HG02588 (cell line): ENCODE results near the gene SPATA46.

ENCODE experiments used
- ATAC-seq: cut with Tn5 transposase; IDR thresholded peaks from one replicate; pipeline ENCODE4 v1.9.1; 2021; ENCODE audit warnings: mild to moderate bottlenecking, moderate library complexity; ENCODE audit not compliant: unreplicated experiment

SPATA46 gene

GRCh38 chr1:162391790-162392563 lies 15.3 kb upstream of the SPATA46 start:
- no peak for ATAC-seq

- no peak for ATAC-seq
These were observed 13.9 kb upstream of the SPATA46 start for GRCh38 chr1:162390396-162391185.

DNA sequence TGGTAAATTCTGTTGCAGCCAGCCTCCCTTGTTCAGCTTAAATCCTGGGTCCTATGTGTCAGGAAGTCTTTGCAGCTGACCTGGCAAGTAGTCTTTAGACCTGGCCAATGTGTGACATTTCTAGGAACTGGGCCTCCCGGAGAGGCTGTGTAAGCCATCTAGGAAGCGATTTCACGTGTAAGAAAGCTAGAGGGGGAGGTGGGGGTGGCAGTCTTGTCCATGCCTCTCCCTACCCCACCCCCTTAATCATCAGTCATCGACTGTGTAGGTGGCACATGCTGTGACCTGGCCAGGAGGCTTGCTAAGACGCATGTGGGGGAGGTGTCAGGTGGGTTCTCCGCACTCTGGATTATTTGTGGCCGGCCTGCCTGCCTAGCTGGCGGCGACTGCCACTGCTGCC lies 13.3 kb upstream of the SPATA46 start:
- no peak for ATAC-seq

DNA sequence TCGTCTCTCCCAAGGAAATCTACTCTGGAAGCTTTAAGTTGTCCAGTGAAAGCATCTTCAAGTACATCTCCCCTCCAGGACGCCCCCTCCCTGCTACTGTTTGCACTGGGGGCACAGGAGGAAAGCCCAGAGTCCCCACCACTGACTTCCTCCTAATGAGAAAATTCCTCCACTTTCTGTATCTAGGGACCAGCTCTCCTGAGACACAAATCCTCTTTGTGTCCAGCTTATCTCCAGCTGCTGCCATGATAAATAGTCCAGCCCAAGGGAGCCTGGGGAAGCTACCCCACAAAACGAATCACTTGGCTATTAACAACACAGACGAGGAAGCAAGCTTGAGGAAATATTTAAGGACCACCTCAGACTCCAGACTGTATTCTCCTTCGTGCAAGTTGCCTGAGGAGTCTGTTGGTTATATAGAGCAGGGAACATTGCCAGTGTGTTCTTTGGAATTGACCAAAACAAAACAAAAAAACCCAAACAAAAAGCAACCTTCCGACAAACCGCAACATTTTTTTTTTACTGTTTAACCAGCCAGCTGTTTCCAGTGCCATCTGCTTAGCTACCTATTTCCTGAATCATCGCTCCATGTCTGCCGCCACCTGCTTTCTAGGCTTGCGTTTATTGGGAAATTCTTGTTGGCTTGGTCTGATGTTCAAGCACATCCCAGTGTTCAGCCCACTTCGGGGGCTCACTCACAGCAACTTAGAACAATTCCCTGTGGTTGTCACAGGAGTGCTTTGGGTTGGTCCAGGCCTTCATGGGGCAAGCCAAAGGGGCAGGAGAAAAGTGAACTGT lies 12.6 kb upstream of the SPATA46 start:
- ATAC-seq, result no peak

DNA sequence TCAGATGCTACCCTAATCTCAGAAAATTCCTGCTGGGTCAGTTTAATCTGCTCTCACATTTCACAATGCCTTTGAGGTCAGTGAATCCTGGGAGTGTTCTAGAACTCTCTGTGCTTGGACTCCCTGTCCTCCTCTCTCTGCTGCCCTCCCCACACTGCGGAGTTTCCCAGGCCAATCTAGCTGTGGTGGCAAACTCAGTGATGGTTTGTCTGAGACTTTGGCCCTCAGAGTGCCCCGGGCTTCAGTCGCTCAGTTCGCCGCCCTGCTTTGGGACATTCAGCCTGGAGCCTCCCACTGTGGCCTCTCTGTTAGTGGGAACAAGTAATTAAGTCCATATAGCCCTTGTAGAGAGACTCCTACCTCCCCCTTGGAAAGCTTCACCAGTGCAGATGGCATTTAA lies 12.0 kb upstream of the SPATA46 start:
- ATAC-seq, result no peak

GRCh38 chr1:162388083-162388594 lies 11.5 kb upstream of the SPATA46 start:
- ATAC-seq, result no peak

DNA sequence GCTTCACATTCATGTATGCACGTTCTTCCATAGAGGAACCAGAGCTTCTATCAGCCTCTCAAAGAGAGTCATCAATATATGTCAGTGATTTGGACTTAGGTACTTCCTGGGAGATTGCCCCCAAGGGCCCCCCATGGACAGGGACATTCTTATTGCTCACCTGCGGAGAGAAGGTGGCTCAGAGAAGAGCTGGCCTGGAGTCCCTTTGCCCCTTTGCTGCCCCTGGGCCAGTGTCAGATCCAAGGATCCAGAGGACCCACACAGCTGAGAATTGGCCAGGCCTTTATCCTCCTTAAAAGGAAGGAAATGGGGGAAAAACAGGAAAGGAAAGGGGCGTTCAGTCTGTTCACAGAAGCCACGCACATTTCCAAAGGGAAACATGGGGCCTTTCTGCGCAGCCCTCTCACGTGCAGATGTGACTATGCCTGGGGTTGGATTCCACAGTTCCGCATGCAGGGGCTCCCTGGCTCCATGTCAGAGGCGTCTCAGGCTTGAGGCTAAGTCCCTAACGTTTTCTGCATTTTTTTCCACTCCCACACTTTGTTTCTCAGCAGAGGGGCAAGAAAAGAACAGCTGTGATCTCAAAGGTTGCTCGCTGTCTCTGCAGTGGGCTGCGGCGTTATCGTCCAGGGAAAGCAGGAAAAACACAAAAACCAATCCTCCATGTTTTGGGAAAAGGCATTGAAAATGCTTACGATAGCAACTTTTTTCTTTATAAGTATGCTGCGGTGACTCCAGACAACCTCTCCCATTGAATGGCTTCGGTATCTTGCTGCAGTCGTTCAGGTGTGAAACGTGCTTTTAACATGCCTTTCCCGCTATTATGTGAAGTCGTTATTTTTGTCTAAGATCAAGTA lies 10.8 kb upstream of the SPATA46 start:
- no peak for ATAC-seq

DNA sequence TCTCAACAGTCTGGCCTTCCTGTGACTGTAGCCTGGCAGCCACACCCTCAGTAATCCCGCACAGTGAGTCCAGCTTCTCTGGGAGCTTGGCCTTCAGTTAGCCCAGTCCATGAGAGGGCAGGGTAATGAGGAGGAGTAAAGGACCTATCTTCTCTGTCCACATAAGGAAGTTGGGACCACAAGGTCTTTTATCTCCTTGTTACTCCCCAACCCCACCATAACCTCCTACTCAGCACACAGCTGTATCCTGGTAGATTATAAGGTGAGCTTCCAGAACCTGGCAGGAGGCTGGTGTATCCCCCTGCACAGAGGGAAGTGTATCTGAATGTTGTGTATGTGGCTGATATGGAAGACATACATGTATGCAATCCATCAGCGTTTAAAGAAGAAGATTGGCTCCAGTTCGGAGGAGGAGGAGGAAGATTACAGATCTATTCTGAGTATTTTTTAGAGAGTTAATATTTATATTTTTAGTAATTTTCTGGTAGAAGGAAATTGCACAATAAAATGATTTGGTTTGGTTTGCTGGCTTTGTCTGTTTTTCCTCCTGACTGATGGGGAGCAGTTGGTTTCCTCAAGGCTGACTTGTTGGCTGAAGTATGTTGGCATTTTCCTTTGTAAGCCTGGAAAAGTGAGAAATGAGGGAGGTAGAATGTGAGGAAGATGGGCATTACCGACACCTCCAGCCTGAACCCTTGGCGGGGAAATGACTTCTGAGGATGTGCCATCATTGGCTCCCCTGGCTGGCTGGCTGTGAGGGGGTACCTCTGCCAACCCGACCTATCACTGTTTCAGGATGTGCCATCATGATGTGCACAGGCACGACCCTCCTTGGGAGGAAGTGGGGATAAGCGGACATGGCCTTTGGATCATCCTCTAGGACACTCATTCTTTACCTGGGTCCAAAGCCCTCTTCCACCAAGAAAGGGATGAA lies 9.9 kb upstream of the SPATA46 start:
- no peak for ATAC-seq

- ATAC-seq, result no peak
These were observed 9.0 kb upstream of the SPATA46 start for GRCh38 chr1:162385702-162386101.

DNA sequence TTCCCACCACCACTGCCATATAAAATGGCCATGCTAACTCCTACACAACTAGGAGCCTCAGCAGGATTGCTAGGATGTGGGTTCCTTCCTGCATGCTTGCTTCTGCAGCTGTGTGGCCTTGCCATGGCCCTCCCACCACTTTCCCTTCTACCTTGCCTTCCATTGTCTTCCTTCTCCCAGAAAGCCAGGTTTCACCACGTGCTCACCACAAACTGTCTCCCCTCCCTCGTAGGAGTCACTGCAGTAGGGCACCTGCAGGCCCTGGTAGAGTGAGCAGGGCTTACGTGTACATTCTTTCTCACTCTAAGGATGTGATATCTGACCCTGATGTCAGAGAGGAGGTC lies 8.6 kb upstream of the SPATA46 start:
- ATAC-seq, result no peak

DNA sequence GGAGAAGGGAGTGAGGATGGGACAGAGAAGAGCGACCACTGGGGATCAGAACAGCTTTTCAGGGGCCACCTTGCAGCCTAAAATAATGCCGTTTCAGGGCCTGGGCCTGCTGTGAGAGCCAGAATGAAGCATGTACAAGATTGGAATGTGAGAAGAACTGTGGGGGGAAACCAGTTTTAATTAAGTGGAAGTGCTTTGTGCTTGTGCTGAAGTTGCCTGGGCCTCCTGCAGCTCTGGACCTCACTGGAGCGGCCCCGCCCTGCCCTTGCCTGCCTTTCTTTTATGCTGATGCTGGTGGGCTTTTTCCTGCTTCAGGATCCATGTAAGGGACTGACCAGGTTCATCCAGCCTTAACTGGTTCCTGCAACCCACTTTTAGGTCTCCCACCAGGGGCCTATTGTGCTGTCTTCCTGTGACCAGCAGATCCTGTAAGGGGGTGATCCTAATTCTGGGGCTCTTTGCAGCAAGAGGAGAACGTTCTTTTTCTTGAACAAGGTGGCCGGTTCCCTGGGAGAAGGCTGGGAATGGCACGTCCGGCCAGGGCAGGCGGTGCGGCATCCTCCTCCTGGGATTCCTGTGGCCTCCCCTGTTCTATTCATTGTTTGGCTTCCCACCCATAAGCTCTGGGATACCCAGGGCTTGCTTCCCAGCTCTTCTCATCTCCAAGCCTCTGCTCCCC lies 8.1 kb upstream of the SPATA46 start:
- no peak for ATAC-seq

GRCh38 chr1:162384116-162384515 lies 7.5 kb upstream of the SPATA46 start:
- ATAC-seq, result no peak

GRCh38 chr1:162383516-162383915 lies 6.9 kb upstream of the SPATA46 start:
- no peak for ATAC-seq

GRCh38 chr1:162383091-162383490 lies 6.4 kb upstream of the SPATA46 start:
- no peak for ATAC-seq

DNA sequence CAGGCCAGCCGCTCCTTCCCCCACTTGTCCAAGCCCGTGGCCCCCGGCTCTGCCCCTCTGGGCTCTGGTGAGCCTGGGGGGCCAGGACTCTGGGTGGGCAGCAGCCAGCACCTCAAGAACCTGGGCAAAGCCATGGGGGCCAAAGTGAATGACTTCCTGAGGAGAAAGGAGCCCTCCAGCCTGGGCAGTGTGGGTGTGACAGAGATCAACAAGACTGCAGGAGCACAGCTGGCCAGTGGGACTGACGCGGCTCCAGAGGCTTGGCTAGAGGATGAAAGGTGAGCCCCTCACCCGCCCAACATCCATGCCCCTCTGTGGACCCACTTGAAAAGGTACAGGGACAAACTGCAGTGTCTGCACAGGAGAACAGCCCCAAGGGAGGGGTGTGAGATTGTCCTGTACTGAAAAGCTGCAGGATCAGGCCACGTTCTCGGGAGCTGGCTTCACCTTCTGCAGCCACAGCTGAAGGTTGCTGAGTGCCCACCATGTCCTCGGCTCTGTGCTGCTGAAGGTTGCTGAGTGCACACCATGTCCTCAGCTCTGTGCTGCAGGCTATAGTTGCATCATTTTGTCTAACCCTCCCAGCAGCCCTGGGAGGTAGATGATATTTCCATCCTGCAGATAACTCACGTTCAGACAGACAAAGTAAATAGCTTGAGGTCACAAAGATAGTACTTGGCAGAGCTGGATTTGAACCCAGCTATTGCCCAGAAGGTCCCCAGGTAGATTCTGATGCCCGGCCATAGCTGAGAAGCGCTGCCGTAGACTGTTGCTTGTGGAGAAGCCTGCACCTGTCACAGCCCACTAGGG lies 5.5 kb upstream of the SPATA46 start:
- no peak for ATAC-seq

DNA sequence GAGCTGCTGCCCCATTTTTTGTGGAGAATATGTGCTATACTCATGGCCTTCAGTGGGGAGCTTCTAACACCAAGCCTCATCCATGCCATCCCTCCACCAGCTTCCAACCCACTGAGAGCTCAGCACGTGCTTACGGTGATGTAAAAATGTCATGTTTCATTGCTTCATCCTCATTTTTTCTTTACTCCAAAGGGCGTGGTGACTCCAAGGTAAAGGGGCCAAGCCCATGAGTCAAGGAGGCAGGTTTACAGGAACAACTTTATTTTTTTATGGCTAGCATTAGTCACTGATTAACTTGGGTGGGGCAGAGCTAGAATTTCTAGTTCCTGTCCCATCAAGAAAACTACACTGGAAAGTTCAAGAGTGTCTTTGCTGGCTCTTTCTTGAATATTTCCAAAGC lies 4.7 kb upstream of the SPATA46 start, which contains the start of gene C1orf226:
Gene C1orf226, plus strand, starts transcription at position 346 of the 400 bp plus-strand sequence. CDS start 174 bp downstream, outside the sequence.
- ATAC-seq, result no peak

GRCh38 chr1:162380061-162380846 lies 3.6 kb upstream of the SPATA46 start:
- no peak for ATAC-seq
